GM19351 (cell line): Measurements from ENCODE around the gene CCDC12.
"Not testable (repeated sequence)": the region's sequence is repeated elsewhere in the genome, so short reads cannot be mapped to it uniquely, and the experiment has no call there.

Experiments
- ATAC-seq: cut with Tn5 transposase; IDR thresholded peaks from one replicate; pipeline ENCODE4 v1.9.1; 2021; ENCODE audit warnings: mild to moderate bottlenecking, moderate library complexity; ENCODE audit not compliant: unreplicated experiment

Gene CCDC12

GRCh38 chr3:46927718-46928073, 48.8 kb downstream of the CCDC12 start:
- ATAC-seq, result peak; percentile 7

- ATAC-seq, result peak; percentile 58
These were observed 49.5 kb downstream of the CCDC12 start for GRCh38 chr3:46926871-46927717.

DNA sequence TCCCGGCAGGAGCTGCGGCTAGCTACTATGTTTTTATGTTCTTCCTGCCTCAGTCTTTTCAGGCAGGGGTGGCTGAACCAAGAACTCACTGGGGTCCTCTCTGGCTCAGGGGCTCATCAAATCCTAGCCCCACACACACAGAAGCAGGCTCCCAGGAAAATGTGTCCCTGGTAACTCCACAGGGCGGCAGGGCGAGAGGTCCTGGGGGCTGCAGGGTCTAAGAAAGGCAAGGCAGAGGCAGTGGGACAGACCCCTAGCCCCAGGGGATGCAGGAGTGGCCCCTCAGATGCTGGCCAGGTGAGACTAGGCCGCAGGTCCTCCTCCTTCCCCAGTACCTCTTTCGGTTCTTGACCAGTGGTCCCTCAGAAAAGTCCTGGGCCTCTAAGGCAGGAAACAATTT, 50.1 kb downstream of the CCDC12 start:
- ATAC-seq, result no peak

DNA sequence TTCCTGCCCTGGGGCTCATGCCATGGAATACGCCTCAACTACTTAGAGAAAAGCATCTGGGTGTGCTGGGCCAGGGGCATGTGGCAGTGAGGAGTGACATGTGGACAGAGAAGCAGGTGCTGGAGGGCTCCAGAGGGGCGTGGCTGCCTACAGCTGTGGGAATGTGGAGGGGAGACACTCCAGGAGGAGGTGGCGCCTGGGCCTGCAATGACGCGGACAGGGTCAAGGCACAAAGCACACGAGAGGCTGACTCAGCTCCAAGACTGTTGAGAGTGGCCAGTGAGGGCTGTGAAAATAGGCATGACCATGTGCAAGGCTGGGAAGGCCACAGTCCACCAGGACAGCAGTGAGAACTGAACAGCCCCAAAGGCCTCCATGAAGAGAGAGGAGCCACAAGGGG, 50.5 kb downstream of the CCDC12 start:
- ATAC-seq, result no peak

DNA sequence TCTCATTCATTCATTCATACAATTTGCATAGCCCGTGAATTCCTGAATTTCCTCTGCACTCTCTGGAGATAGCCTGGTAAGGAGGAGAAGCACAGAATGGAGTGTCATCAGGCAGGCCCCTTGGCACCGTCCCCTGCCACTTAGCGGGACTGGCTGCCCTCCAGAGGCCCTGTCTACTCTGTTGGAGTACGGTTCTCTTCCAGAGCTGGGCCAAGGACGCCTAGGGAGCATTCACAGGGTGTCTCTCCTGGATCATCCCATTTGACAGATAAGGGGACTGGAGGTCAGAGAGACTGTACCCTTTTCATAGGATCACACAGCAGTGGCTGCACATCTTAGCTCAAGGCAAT, 51.0 kb downstream of the CCDC12 start:
- no peak for ATAC-seq

GRCh38 chr3:46924921-46925584, 51.5 kb downstream of the CCDC12 start:
- ATAC-seq, result no peak

DNA sequence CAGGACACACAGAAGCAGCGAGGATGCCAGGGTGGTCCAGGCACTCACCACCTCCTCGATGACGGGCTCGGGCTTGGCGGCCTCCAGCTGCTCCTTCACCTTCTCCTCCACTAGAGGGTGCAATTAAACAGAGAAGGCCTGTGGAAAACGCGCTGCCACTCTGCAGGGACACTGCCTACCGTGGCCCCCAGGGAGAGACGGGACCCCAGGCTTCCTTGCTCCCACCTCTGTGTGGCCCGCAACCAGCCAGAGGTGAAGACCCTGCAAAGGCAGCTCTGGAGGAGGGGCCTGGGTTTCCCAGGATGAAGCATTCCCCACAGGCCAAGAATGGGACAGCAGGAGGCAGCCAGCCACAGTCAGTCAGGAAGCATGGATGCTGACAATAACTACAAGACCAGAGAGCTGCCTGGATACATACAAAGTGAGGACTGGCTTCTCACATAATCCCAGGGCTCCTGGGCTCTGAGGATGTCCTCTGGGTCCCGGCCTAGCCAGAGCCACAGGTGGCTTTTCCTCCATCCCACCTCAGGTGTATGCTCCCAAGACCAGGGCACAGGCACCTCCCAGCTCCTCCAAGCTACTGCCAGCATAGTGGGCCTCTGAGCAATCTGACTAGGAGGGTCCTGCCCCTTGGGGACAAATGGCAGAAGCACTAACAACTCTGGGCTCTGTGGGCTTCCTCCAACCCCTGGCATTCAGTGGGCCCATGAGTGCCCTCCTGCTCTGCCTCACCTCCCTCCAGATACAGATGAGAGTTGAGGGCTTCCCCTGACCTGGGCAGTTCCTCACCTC, 52.8 kb downstream of the CCDC12 start:
- ATAC-seq, result no peak

- ATAC-seq, result no peak
These were observed 53.5 kb downstream of the CCDC12 start for GRCh38 chr3:46922871-46923558.

DNA sequence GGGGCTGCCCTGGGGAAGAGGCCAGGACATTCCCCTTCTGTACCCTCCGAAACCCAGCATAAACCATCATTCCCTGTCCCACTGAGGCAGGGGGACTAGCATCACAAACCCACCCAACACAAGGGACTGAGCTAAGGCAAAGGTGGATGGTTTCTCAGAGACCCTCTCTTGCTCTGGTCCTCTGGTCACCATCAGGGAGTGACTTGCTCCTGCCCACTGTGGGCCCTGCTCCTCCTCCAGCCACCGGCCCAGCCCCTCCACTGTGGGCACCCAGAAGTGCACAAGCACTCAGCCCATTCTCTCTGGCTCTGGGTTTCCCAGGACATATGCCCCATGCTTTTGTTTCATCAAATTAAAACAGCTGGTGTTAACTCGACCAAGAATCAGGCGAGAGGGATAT, 54.1 kb downstream of the CCDC12 start:
- ATAC-seq, result no peak

- no peak for ATAC-seq
These were observed 54.7 kb downstream of the CCDC12 start for GRCh38 chr3:46921871-46922271.

- no peak for ATAC-seq
These were observed 55.5 kb downstream of the CCDC12 start for GRCh38 chr3:46921041-46921440.

GRCh38 chr3:46918634-46919033, 57.9 kb downstream of the CCDC12 start:
- no peak for ATAC-seq

DNA sequence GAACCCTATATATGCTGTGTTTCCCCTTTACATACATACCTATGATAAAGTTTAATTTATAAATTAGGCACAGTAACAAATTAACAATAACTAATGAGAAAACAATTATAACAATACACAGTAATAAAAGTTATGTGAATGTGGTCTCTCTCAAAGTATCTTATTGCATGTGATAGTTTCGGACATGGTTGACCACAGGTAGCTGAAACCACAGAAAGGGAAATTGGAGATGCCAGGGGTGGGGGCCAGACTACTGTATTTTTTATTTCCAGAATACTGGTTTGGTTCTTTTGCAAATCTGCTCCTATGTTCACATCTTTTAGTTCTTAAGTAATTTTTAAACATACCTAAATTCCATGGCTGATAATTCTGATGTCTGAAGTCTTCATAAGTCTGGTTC, 58.3 kb downstream of the CCDC12 start:
- no peak for ATAC-seq

DNA sequence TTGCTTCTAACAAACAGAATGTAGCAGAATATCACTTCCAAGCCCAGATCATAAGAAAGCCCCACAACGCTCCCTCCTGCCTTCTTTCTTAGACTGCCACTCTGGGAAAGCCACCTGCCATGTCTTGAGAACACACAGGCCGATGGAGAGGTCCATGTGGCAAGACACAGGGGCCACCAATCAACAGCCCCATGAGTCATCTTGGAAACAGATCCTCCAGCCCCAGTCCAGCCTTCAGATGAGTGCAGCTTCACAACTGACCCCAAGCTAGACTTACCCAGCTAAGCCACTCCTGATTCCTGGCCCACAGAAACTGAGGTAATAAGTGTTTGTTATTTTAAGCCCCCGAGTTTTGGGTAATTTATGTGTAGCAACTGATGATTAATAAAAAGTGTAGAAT, 59.3 kb downstream of the CCDC12 start:
- no peak for ATAC-seq

- ATAC-seq, result no peak
These were observed 59.7 kb downstream of the CCDC12 start for GRCh38 chr3:46916799-46917198.

DNA sequence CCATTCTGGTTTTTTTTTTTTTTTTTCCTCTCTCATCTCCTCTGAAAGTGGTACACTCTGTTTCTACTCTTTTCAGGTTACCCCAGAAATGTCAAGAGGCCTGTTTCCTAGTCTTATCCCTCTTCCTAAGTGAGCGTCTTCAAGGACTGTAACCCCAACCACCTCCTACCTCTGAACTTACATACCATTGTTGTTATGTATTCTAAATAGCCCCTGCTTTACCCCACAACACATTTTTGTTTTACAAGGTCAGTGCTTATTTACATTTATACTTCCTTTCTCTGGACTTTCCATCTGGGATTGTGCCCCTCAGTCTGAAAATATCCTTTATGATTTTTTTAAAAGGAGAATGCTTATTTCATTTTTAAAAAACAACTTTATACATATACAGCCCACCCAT, 60.3 kb downstream of the CCDC12 start:
- ATAC-seq, result no peak

DNA sequence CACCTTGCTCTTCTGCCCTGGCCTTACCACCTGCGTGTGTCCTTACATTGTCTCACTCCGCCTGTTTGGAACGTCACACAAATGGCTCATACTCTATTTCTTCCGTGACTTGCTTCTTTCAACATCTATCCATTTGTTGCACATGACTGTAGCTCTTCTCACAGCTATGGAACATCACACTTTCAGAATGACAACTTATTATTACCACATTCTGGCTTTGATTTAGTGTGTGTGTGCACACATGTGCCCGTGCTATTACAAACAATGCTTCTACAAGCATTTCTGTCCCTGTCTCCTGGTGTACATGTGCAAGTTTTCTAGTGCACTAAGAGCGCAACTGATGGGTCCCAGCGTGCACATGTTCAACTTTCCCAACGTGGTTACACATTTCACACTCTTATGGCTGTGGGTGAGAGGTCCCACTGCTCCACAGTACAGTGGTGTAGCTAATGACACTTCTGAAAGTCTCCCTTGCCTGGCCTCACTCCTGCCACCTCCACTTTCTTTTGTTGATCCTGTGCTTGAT, 61.2 kb downstream of the CCDC12 start:
- no peak for ATAC-seq

DNA sequence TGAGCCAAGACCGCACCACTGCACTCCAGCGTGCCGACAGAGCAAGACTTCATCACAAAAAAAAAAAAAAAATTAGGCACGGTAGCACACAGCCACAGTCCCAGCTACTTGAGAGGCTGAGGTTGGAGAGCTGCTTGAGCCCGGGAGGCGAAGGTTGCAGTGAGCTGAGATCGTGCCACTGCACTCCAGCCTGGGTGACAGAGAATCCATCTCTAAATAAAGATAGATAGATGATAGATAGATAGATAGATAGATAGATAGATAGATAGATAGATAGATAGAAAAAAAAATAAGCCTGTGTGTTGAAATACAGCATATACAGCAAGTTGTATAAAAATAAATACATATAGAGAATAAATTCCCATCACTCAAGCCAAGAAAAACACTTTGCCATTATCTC, 61.7 kb downstream of the CCDC12 start:
- ATAC-seq, result no peak

- no peak for ATAC-seq
These were observed 62.9 kb downstream of the CCDC12 start for GRCh38 chr3:46913644-46914043.

GRCh38 chr3:46912986-46913385, 63.6 kb downstream of the CCDC12 start:
- no peak for ATAC-seq

- not testable (repeated sequence) for ATAC-seq
These were observed 65.6 kb downstream of the CCDC12 start for GRCh38 chr3:46910914-46911313.
